GM06990 (cell line): ENCODE results near the gene UTP3.

Experiments
- DNase-seq: peaks from one replicate; pipeline ENCODE4 v3.0.0-alpha.2; 2011; ENCODE audit not compliant: insufficient read length; ENCODE audit errors: extremely low read depth
- H3K27me3 ChIP-seq: replicated peaks from 2 replicates; pipeline ENCODE4 v1.6.0; 2011; ENCODE audit warnings: low read length; ENCODE audit not compliant: control insufficient read depth, insufficient read depth
- H3K36me3 ChIP-seq: 2 replicates; pipeline ENCODE4 v1.5.1; 2011; ENCODE audit warnings: low read length; ENCODE audit not compliant: control insufficient read depth, insufficient read depth
- H3K4me3 ChIP-seq: replicated peaks from 2 replicates; pipeline ENCODE4 v1.5.1; 2011; ENCODE audit warnings: low read depth, mild to moderate bottlenecking, control low read depth, low read length
- TF ChIP-seq, protein P1 (sequence below): IDR thresholded peaks from 2 replicates; pipeline ENCODE4 v1.5.1; 2011; ENCODE audit warnings: low read length, control low read depth, mild to moderate bottlenecking, inconsistent platforms; ENCODE audit not compliant: insufficient read depth, poor library complexity, severe bottlenecking

The UTP3 gene

DNA sequence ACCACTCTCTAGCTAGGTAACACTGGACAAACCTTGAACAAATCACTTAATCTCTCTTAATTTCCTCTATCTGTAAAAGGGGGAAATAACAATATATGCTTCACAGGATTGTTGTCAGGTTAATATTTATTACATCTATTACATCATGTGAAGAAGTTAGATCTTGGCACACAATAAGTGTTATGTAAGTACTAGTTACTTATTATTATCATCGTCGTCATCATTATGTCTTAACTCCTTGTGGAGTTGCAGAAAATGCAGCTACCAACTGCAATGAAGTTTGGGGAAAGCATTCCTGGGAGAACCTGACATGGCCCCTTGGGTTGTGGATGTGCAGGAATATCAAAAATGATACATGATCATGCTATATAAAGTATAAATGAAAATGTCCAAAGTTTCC, 17.2 kb upstream of the UTP3 start:
- TF ChIP-seq, protein P1, sequence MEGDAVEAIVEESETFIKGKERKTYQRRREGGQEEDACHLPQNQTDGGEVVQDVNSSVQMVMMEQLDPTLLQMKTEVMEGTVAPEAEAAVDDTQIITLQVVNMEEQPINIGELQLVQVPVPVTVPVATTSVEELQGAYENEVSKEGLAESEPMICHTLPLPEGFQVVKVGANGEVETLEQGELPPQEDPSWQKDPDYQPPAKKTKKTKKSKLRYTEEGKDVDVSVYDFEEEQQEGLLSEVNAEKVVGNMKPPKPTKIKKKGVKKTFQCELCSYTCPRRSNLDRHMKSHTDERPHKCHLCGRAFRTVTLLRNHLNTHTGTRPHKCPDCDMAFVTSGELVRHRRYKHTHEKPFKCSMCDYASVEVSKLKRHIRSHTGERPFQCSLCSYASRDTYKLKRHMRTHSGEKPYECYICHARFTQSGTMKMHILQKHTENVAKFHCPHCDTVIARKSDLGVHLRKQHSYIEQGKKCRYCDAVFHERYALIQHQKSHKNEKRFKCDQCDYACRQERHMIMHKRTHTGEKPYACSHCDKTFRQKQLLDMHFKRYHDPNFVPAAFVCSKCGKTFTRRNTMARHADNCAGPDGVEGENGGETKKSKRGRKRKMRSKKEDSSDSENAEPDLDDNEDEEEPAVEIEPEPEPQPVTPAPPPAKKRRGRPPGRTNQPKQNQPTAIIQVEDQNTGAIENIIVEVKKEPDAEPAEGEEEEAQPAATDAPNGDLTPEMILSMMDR, result no peak
- H3K4me3 ChIP-seq, result no peak overlapping the region
- DNase-seq, result no peak
- no peaks in the 10 kb centered on the region for H3K36me3 ChIP-seq
- H3K27me3 ChIP-seq, result no peaks in the 10 kb centered on the region

DNA sequence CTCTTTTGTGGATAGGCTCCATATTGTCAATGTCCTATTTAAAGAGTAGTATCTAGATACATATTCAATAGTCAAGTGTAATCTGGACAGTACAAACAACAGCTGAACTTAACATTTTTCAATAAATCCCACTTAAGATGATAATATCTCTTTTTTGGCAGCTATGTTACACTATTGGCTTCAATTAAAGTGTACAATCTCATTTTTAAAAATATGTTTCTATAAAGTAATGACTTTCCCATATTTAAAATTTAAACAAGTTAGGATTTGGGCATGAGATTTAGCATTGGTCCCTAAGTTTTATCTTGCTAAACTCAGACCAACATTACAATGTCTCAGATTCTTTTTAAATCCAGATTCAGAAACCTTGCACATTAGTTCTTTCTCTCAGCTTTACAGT, 14.1 kb upstream of the UTP3 start:
- Histone ChIP-seq H3K27me3 (no peaks in the 10 kb centered on the region), H3K36me3 (no peaks in the 10 kb centered on the region), H3K4me3 (no peak overlapping the region)
- TF ChIP-seq, protein P1, result no peak
- DNase-seq, result no peak

- Histone ChIP-seq H3K36me3 (no peaks in the 10 kb centered on the region), H3K27me3 (no peaks in the 10 kb centered on the region), H3K4me3 (no peak overlapping the region)
- no peak for DNase-seq
- TF ChIP-seq, protein P1, result no peak
Observed at GRCh38 chr4:70674731-70675130, 13.6 kb upstream of the UTP3 start.

DNA sequence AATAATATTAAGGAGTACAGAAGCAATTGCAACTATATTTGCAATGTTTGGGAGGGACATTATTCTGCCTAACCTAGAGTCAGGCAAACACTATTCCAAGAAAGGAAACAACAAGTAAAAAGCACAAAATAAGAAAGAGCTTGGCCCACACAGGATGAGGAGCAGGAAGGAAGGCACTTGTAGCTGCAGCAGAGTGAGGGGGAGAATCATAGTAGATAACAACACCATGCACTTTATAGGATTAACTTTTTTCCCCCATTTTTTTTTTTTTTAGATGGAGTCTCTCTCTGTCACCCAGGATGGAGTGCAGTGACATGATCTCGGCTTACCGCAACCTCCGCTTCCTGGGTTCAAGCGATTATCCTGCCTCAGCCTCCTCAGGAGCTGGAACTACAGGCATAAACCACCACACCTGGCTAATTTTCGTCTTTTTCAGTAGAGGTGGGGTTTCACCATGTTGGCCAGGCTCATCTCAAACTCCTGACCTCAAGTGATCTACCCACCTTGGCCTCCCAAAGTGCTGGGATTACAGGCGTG, 11.7 kb upstream of the UTP3 start:
- TF ChIP-seq, protein P1, result no peak
- H3K4me3 ChIP-seq, result no peak overlapping the region
- no peaks in the 10 kb centered on the region for H3K27me3 ChIP-seq
- no peak for DNase-seq
- no peaks in the 10 kb centered on the region for H3K36me3 ChIP-seq

GRCh38 chr4:70678383-70678999, 9.8 kb upstream of the UTP3 start:
- TF ChIP-seq, protein P1, result no peak
- H3K27me3 ChIP-seq, result no peaks in the 10 kb centered on the region
- DNase-seq, result peak; percentile 40
- H3K4me3 ChIP-seq, result no peak overlapping the region
- H3K36me3 ChIP-seq, result no peaks in the 10 kb centered on the region

DNA sequence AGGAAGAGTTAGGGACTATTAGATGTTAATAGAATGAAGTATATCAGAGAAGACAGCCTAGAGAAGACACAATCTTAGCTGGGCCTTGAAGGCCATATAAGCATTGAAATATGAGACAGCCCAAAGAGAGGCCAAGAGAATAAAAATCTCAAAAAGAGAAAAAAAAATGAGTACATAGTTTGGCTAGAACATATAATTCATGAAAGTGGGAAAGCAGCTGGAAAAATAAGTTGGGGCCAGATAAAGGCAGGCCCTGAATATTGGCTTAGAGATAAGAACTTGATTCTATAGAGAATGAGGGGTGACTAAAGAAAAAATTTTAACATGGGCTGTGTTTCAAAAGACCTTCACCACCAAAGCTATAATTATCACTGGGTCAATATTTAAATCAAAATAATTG, 7.4 kb upstream of the UTP3 start:
- DNase-seq, result no peak
- Histone ChIP-seq H3K4me3 (no peak overlapping the region), H3K27me3 (no peaks in the 10 kb centered on the region), H3K36me3 (no peaks in the 10 kb centered on the region)
- TF ChIP-seq, protein P1, result no peak
